ENCODE results near the gene RTL5.

GRCh38 chrX:72127332-72127731 lies 4.4 kb downstream of the RTL5 start:
- TF ChIP-seq CTCF (IDR thresholded peaks at IDR 0.05) (no peak), POLR2A (IDR thresholded peaks at IDR 0.05; ENCODE audit: low read depth) (no peak)
